Adrenal gland (tissue), 5 donors: ENCODE data around the gene ANKDD1A.

ENCODE experiments used
- CTCF ChIP-seq, 6 experiments: fragments of 450-650 bp in 4 of 6; fragments of 200-600 bp in 2 of 6; sonication (generic) in 1 of 6; IDR thresholded peaks; 1 replicate in 5 of 6; 2 replicates in 1 of 6; pipeline versions ENCODE4 v1.5.1 to v1.8.0; 2016 to 2021; ENCODE audit warnings: antibody characterized with exemption in 6 of 6, mild to moderate bottlenecking in 2 of 6, moderate library complexity in 1 of 6
- POLR2A ChIP-seq, 2 donors: fragments of 450-650 bp; IDR thresholded peaks; one replicate each; pipeline ENCODE4 v1.6.1; 2017; ENCODE audit warnings: antibody characterized with exemption in 2 of 2, mild to moderate bottlenecking in 2 of 2, moderate library complexity in 1 of 2
- donor health status: DM: no; HTN: no; CAD: no.

- TF ChIP-seq CTCF (IDR thresholded peaks at IDR 0.05) (no peak), POLR2A (IDR thresholded peaks at IDR 0.05) (no peak)
Measured at GRCh38 chr15:64947211-64947610, 35.5 kb downstream of the ANKDD1A start.
